HepG2 (cell line): ENCODE measurements around the gene NT5C. TPM values are rescaled to one million over a fixed set of nuclear protein-coding genes. Genes with fewer than 3 reads are reported as not detected.

Experiments used
- ATF7-NPFF ChIP-seq: sonication (generic); formaldehyde crosslinking; IDR thresholded peaks from 2 replicates; pipeline ENCODE4 v1.8.1; 2023; ENCODE audit warnings: mild to moderate bottlenecking, low read depth, missing genetic modification reagents, moderate library complexity
- BCL6 ChIP-seq: IDR thresholded peaks from 2 replicates; pipeline ENCODE4 v1.6.1; 2016; ENCODE audit warnings: missing genetic modification reagents, missing compliant biosample characterization
- CENPT ChIP-seq: sonication (generic); formaldehyde crosslinking; IDR thresholded peaks from 2 replicates; pipeline ENCODE4 v1.8.0; 2022; ENCODE audit warnings: low read depth, mild to moderate bottlenecking, moderate library complexity, missing genetic modification reagents
- FLYWCH1 ChIP-seq: sonication (generic); formaldehyde crosslinking; IDR thresholded peaks from 2 replicates; pipeline ENCODE4 v1.8.1; 2023; ENCODE audit warnings: mild to moderate bottlenecking, missing genetic modification reagents
- FOXK1 ChIP-seq: sonication (generic); formaldehyde crosslinking; IDR thresholded peaks from 2 replicates; pipeline ENCODE4 v1.4.0; 2020; ENCODE audit warnings: low read depth, missing genetic modification reagents, borderline replicate concordance
- HNRNPH1 ChIP-seq: fragments of 200-400 bp; formaldehyde crosslinking; optimal IDR thresholded peaks from 2 replicates; pipeline ENCODE3; 2017; ENCODE audit warnings: mild to moderate bottlenecking, low read depth, low read length
- KDM1A ChIP-seq: IDR thresholded peaks from 2 replicates; pipeline ENCODE4 v1.6.1; 2016; ENCODE audit warnings: missing compliant biosample characterization
- MTF2 ChIP-seq: sonication (generic); formaldehyde crosslinking; IDR thresholded peaks from 2 replicates; pipeline ENCODE4 v1.5.0; 2020; ENCODE audit warnings: missing genetic modification reagents, borderline replicate concordance
- PPARG ChIP-seq: conservative IDR thresholded peaks from 2 replicates; pipeline ENCODE4 v1.6.1; 2016; ENCODE audit warnings: missing biosample characterization, missing genetic modification reagents
- RARA ChIP-seq: IDR thresholded peaks from 2 replicates; pipeline ENCODE4 v1.6.1; 2016; ENCODE audit warnings: missing genetic modification reagents, missing compliant biosample characterization
- ZKSCAN5 ChIP-seq: sonication (generic); formaldehyde crosslinking; IDR thresholded peaks from 2 replicates; pipeline ENCODE4 v1.5.1; 2020; ENCODE audit warnings: mild to moderate bottlenecking, missing genetic modification reagents
- ZNF260 ChIP-seq: sonication (generic); formaldehyde crosslinking; IDR thresholded peaks from 2 replicates; pipeline ENCODE4 v1.4.0; 2020; ENCODE audit warnings: missing genetic modification reagents, low read depth, mild to moderate bottlenecking, borderline replicate concordance
- ZNF274 ChIP-seq: sonication (generic); formaldehyde crosslinking; IDR thresholded peaks from 2 replicates; pipeline ENCODE4 v1.5.1; 2020; ENCODE audit warnings: mild to moderate bottlenecking, missing genetic modification reagents
- ZNF460 ChIP-seq: sonication (generic); formaldehyde crosslinking; IDR thresholded peaks from 2 replicates; pipeline ENCODE4 v1.5.1; 2020; ENCODE audit warnings: missing genetic modification reagents, mild to moderate bottlenecking, borderline replicate concordance
- ZNF670 ChIP-seq: sonication (generic); formaldehyde crosslinking; IDR thresholded peaks from 2 replicates; pipeline ENCODE4 v1.8.0; 2022; ENCODE audit warnings: mild to moderate bottlenecking, missing genetic modification reagents, borderline replicate concordance
- ZNF816 ChIP-seq: sonication (generic); formaldehyde crosslinking; IDR thresholded peaks from 2 replicates; pipeline ENCODE4 v1.8.0; 2022; ENCODE audit warnings: missing genetic modification reagents, mild to moderate bottlenecking, borderline replicate concordance
- polyA plus RNA-seq, 8 experiments: library from polyadenylated mRNA; depleted of rRNA in 3 of 8; stranded (reverse) in 7 of 8; unstranded in 1 of 8; fragments of >200 nt; fragmentation: Illumina TruSeq in 4 of 8; extraction: Trizol in 4 of 8; gene quantifications; 2 replicates each; pipeline versions ENCODE4 v1.2.1 to v1.2.3, GENCODE V29; 2011 to 2016; ENCODE audit warnings: low read depth in 4 of 8, missing spikeins in 1 of 8, mixed read lengths in 1 of 8; ENCODE audit not compliant: insufficient read depth in 1 of 8
- total RNA-seq, 5 experiments: library from RNA; depleted of rRNA; stranded (reverse); fragments of >200 nt; fragmentation: Illumina TruSeq; extraction: Trizol; gene quantifications; 2 replicates each; pipeline ENCODE4 v1.2.3, GENCODE V29; 2016; ENCODE audit warnings: low read depth in 1 of 5
- TF ChIP-seq, protein P1 (sequence below): sonication (generic); formaldehyde crosslinking; IDR thresholded peaks from 2 replicates; pipeline ENCODE4 v1.4.0; 2020; ENCODE audit warnings: missing genetic modification reagents
- TF ChIP-seq, protein P2 (sequence below): IDR thresholded peaks from 2 replicates; pipeline ENCODE4 v1.6.1; 2018; ENCODE audit warnings: missing genetic modification reagents
- TF ChIP-seq, protein P3 (sequence below): sonication (generic); formaldehyde crosslinking; IDR thresholded peaks from 2 replicates; pipeline ENCODE4 v1.8.1; 2023; ENCODE audit warnings: mild to moderate bottlenecking, moderate library complexity, missing genetic modification reagents
- TF ChIP-seq, protein P4 (sequence below): sonication (generic); formaldehyde crosslinking; IDR thresholded peaks from 2 replicates; pipeline ENCODE4 v1.5.1; 2020; ENCODE audit warnings: mild to moderate bottlenecking, missing genetic modification reagents, borderline replicate concordance

NT5C gene
- total and polyA plus RNA-seq, 2 of the 13 experiments (the other 11 are each of a cell fraction or from before 2014, with no cell fraction given), result 42.8 to 48.6 TPM

DNA sequence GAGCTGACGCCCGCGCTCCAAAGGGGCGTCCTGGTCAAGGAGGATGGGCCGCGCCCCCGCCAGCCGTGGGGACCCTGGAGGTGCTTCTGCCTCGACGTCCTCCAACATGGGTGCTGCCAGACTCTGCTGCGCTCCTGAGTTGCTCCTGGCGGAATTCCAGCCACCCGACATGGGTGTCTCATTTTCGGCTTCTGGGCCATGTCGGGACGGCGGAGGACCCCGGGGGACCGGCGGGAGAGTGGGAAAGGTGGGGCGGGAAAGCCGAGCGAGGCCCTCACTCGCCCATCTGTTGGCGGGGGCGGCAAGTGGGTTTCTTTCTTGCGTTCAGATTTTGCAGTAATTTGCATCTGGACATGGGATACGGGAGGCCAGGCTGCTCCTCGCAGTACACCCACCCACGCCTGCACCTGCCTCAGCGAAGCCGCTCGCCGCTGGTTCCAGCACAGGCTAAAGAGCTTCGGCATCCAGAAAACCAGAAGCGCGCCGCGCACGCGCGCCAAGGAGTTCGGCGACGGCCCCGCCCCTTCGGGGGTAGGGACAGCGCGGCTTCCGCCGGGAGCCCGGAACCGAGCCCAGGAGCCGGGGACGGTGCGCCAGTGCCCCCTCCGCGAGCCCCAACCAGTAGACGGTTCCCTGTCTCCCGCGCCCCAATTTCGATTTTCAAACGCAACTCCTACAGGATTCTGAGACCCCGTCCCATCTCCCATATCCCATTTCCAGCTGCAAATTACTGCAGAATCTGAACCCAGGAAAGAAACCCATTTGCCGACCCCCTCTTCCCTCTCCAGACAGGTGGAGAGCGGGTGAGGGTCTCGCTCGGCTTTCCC lies 21.9 kb downstream of the NT5C start, which contains the start of gene ARMC7 (continued):
- TF ChIP-seq, protein P1, sequence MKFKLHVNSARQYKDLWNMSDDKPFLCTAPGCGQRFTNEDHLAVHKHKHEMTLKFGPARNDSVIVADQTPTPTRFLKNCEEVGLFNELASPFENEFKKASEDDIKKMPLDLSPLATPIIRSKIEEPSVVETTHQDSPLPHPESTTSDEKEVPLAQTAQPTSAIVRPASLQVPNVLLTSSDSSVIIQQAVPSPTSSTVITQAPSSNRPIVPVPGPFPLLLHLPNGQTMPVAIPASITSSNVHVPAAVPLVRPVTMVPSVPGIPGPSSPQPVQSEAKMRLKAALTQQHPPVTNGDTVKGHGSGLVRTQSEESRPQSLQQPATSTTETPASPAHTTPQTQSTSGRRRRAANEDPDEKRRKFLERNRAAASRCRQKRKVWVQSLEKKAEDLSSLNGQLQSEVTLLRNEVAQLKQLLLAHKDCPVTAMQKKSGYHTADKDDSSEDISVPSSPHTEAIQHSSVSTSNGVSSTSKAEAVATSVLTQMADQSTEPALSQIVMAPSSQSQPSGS, result 0 out of 2 replicates have a peak, but pooled peaks have one; percentile 49
- no peak for TF ChIP-seq BCL6 (CRISPR knock-in tag)
- no peak for TF ChIP-seq ZKSCAN5
- TF ChIP-seq MTF2 (CRISPR knock-in tag), result 0 out of 2 replicates have a peak, but pooled peaks have one; percentile 64
- TF ChIP-seq HNRNPH1, result no peak
- 0 out of 2 replicates have a peak, but pooled peaks have one; percentile 68 for TF ChIP-seq CENPT (CRISPR knock-in tag)
- TF ChIP-seq, protein P2, sequence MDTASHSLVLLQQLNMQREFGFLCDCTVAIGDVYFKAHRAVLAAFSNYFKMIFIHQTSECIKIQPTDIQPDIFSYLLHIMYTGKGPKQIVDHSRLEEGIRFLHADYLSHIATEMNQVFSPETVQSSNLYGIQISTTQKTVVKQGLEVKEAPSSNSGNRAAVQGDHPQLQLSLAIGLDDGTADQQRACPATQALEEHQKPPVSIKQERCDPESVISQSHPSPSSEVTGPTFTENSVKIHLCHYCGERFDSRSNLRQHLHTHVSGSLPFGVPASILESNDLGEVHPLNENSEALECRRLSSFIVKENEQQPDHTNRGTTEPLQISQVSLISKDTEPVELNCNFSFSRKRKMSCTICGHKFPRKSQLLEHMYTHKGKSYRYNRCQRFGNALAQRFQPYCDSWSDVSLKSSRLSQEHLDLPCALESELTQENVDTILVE, result peak; percentile 63; the same call in 1 of the 2 replicates
- TF ChIP-seq, protein P3, sequence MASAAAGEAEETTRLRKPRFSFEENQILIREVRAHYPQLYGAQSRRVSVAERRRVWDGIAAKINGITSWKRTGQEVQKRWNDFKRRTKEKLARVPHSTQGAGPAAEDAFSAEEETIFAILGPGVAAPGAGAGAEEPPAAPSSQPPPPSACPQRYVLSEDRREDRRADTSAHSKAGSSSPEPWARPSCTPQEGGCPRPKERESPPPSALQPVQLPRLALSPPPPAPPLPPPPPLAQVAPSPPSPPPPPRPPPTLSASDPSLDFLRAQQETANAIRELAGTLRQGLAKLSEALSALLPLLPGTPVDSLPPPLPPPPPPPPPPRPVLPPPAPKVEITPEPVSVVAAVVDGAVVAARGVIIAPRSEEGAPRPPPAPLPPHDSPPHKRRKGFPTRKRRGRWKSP, result 0 out of 2 replicates have a peak, but pooled peaks have one; percentile 26
- TF ChIP-seq RARA (CRISPR knock-in tag), result no peak
- 0 out of 2 replicates have a peak, but pooled peaks have one; percentile 31 for TF ChIP-seq PPARG (CRISPR knock-in tag)
- TF ChIP-seq, protein P4, sequence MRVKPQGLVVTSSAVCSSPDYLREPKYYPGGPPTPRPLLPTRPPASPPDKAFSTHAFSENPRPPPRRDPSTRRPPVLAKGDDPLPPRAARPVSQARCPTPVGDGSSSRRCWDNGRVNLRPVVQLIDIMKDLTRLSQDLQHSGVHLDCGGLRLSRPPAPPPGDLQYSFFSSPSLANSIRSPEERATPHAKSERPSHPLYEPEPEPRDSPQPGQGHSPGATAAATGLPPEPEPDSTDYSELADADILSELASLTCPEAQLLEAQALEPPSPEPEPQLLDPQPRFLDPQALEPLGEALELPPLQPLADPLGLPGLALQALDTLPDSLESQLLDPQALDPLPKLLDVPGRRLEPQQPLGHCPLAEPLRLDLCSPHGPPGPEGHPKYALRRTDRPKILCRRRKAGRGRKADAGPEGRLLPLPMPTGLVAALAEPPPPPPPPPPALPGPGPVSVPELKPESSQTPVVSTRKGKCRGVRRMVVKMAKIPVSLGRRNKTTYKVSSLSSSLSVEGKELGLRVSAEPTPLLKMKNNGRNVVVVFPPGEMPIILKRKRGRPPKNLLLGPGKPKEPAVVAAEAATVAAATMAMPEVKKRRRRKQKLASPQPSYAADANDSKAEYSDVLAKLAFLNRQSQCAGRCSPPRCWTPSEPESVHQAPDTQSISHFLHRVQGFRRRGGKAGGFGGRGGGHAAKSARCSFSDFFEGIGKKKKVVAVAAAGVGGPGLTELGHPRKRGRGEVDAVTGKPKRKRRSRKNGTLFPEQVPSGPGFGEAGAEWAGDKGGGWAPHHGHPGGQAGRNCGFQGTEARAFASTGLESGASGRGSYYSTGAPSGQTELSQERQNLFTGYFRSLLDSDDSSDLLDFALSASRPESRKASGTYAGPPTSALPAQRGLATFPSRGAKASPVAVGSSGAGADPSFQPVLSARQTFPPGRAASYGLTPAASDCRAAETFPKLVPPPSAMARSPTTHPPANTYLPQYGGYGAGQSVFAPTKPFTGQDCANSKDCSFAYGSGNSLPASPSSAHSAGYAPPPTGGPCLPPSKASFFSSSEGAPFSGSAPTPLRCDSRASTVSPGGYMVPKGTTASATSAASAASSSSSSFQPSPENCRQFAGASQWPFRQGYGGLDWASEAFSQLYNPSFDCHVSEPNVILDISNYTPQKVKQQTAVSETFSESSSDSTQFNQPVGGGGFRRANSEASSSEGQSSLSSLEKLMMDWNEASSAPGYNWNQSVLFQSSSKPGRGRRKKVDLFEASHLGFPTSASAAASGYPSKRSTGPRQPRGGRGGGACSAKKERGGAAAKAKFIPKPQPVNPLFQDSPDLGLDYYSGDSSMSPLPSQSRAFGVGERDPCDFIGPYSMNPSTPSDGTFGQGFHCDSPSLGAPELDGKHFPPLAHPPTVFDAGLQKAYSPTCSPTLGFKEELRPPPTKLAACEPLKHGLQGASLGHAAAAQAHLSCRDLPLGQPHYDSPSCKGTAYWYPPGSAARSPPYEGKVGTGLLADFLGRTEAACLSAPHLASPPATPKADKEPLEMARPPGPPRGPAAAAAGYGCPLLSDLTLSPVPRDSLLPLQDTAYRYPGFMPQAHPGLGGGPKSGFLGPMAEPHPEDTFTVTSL (CRISPR knock-in tag), result no peak; the same call in none of the 2 replicates
- TF ChIP-seq KDM1A, result no peak
- TF ChIP-seq ZNF260, result no peak
- 0 out of 2 replicates have a peak, but pooled peaks have one; percentile 45 for TF ChIP-seq ATF7-NPFF (CRISPR knock-in tag)
- peak; percentile 43; the same call in 1 of the 2 replicates for TF ChIP-seq ZNF274 (CRISPR knock-in tag)
- TF ChIP-seq FOXK1 (CRISPR knock-in tag), result no peak
- peak; percentile 67; the same call in 1 of the 2 replicates for TF ChIP-seq ZNF816 (CRISPR knock-in tag)
- no peak; the same call in 1 of the 2 replicates for TF ChIP-seq ZNF670 (CRISPR knock-in tag)
- TF ChIP-seq FLYWCH1 (CRISPR knock-in tag), result no peak
- TF ChIP-seq ZNF460 (CRISPR knock-in tag), result no peak
